Uterus (tissue), 2 donors: ENCODE data around the gene TUBA1C.

ENCODE experiments used
- POLR2A ChIP-seq, 2 donors: fragments of 450-650 bp; IDR thresholded peaks; one replicate each; pipeline ENCODE4 v1.6.1; 2016; ENCODE audit warnings: antibody characterized with exemption in 2 of 2, mild to moderate bottlenecking in 1 of 2, moderate library complexity in 1 of 2
- TF ChIP-seq, protein P1 (sequence below), 4 experiments: fragments of 200-600 bp in 2 of 4; fragments of 450-650 bp in 2 of 4; sonication (generic) in 2 of 4; IDR thresholded peaks; one replicate each; pipeline ENCODE4 v1.5.1; 2016 to 2019; ENCODE audit warnings: antibody characterized with exemption in 4 of 4, mild to moderate bottlenecking in 2 of 4, moderate library complexity in 1 of 4

DNA sequence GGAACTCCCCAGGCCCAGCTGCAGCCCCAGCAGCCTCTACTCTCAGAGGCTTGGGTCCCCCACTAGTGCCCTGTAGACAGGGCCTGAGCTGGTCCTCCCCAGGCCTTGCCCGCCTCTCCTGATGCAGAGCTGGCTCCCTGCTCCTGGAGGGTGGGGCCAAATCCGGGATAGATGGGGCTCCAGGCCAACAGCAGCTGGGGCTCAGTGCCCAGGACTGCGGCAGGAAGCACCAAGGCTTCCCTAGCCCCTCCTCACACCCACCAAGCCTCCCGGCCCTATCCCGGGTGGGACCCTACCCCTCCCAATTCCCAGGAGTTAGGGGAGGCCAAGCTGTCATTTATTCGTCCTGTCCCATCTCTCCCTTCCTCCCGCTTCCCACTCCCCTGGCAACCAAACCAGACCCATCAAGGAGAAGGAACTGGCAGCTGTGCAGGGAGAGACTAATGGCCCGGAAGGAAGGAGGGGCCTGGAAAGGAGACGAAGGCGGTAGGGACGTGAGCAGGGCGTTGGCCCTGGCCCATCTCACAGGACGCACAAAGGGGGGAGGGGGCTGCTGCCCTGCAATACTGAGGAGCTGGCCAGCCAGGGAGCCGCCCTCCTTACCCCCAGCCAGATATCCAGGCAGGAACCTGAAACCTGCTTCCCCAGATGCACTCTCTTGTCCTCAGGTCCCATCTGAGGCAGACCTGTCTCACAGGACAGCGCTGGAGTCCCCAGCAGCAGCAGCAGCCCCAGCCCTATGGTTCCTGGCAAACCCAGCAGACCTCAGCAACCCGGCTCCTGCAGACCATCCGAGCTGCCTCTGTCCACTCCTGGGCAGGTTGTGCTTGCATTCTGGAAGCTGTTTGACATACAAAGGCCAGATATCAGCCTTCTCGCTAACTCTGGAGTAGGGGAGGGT lies 28.4 kb downstream of the TUBA1C start:
- TF ChIP-seq, protein P1, sequence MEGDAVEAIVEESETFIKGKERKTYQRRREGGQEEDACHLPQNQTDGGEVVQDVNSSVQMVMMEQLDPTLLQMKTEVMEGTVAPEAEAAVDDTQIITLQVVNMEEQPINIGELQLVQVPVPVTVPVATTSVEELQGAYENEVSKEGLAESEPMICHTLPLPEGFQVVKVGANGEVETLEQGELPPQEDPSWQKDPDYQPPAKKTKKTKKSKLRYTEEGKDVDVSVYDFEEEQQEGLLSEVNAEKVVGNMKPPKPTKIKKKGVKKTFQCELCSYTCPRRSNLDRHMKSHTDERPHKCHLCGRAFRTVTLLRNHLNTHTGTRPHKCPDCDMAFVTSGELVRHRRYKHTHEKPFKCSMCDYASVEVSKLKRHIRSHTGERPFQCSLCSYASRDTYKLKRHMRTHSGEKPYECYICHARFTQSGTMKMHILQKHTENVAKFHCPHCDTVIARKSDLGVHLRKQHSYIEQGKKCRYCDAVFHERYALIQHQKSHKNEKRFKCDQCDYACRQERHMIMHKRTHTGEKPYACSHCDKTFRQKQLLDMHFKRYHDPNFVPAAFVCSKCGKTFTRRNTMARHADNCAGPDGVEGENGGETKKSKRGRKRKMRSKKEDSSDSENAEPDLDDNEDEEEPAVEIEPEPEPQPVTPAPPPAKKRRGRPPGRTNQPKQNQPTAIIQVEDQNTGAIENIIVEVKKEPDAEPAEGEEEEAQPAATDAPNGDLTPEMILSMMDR (IDR thresholded peaks at IDR 0.05): no peak
- no peak for TF ChIP-seq POLR2A (IDR thresholded peaks at IDR 0.05)
